Effector CD4-positive, alpha-beta T cell (primary cell): Measurements from ENCODE around the gene FILIP1. TPM values are rescaled to one million over a fixed set of nuclear protein-coding genes. Genes with fewer than 3 reads are reported as not detected.

Experiments
- DNase-seq: peaks from one replicate; pipeline ENCODE4 v3.0.0-alpha.2; 2020
- total RNA-seq: gene quantifications from one replicate; lab custom pipeline; 2026; lab: John Stamatoyannopoulos, UW

FILIP1 gene, protein sequence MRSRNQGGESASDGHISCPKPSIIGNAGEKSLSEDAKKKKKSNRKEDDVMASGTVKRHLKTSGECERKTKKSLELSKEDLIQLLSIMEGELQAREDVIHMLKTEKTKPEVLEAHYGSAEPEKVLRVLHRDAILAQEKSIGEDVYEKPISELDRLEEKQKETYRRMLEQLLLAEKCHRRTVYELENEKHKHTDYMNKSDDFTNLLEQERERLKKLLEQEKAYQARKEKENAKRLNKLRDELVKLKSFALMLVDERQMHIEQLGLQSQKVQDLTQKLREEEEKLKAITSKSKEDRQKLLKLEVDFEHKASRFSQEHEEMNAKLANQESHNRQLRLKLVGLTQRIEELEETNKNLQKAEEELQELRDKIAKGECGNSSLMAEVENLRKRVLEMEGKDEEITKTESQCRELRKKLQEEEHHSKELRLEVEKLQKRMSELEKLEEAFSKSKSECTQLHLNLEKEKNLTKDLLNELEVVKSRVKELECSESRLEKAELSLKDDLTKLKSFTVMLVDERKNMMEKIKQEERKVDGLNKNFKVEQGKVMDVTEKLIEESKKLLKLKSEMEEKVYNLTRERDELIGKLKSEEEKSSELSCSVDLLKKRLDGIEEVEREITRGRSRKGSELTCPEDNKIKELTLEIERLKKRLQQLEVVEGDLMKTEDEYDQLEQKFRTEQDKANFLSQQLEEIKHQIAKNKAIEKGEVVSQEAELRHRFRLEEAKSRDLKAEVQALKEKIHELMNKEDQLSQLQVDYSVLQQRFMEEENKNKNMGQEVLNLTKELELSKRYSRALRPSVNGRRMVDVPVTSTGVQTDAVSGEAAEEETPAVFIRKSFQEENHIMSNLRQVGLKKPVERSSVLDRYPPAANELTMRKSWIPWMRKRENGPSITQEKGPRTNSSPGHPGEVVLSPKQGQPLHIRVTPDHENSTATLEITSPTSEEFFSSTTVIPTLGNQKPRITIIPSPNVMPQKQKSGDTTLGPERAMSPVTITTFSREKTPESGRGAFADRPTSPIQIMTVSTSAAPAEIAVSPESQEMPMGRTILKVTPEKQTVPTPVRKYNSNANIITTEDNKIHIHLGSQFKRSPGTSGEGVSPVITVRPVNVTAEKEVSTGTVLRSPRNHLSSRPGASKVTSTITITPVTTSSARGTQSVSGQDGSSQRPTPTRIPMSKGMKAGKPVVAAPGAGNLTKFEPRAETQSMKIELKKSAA (N-terminal part only)
- total RNA-seq, result not detected

GRCh38 chr6:75493400-75494064 lies at the start of gene FILIP1:
Gene FILIP1 (minus strand): TSS chr6:75493800. CDS start chr6:75414972, 78,828 bp downstream.
- DNase-seq, result no peak

- no peak for DNase-seq
Measured at GRCh38 chr6:75543311-75543710, 49.7 kb upstream of the FILIP1 start.

DNA sequence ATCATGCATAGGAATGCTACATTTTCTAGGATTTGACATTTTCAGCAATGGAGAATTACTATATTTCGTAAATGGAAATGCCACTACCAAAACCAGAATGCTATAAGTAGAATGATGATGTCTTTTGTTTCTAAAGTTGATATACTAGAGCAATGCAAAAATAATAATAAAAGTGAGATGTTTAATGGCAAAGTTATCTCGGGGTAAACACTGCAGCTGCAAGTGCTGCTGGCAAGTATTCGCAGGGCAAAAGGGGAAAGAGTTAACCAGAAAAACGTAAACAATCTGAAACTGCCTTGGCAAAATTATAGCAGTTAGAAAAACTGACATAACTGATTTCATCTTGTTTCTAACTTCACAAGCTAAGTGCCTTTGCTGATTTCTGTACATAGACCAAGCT lies 45.5 kb upstream of the FILIP1 start:
- no peak for DNase-seq

GRCh38 chr6:75532521-75532920 lies 38.9 kb upstream of the FILIP1 start:
- DNase-seq, result no peak

GRCh38 chr6:75531174-75531573 lies 37.6 kb upstream of the FILIP1 start:
- DNase-seq, result no peak

- DNase-seq, result no peak
Measured at GRCh38 chr6:75530696-75531095, 37.1 kb upstream of the FILIP1 start.

- DNase-seq, result no peak
Measured at GRCh38 chr6:75528423-75528822, 34.8 kb upstream of the FILIP1 start.

- peak; percentile 35 for DNase-seq
Measured at GRCh38 chr6:75526502-75527127, 33.0 kb upstream of the FILIP1 start.

GRCh38 chr6:75525682-75526081 lies 32.1 kb upstream of the FILIP1 start:
- no peak for DNase-seq

- no peak for DNase-seq
Measured at GRCh38 chr6:75524322-75524972, 30.8 kb upstream of the FILIP1 start.

GRCh38 chr6:75516757-75517156 lies 23.2 kb upstream of the FILIP1 start:
- DNase-seq, result no peak

DNA sequence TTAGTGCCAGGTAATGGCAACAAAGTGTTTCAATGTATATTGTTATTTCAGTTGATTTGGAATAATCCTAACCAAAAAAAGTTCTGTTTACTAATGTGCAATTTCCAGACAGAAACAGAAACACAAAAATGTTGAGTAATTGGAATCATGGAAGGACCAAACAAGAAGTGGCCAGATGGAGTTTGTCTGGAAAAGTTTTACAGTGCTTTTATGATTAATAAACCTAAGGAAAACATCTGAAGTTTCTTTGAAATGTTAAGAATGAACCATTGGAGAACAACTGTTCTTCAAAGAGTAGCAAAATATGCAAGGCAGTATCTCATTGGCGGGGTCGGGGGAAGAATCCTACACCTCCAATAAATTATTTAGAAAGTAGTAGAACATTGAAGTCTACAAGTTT lies 19.0 kb upstream of the FILIP1 start:
- no peak for DNase-seq

GRCh38 chr6:75505424-75505823 lies 11.8 kb upstream of the FILIP1 start:
- no peak for DNase-seq

DNA sequence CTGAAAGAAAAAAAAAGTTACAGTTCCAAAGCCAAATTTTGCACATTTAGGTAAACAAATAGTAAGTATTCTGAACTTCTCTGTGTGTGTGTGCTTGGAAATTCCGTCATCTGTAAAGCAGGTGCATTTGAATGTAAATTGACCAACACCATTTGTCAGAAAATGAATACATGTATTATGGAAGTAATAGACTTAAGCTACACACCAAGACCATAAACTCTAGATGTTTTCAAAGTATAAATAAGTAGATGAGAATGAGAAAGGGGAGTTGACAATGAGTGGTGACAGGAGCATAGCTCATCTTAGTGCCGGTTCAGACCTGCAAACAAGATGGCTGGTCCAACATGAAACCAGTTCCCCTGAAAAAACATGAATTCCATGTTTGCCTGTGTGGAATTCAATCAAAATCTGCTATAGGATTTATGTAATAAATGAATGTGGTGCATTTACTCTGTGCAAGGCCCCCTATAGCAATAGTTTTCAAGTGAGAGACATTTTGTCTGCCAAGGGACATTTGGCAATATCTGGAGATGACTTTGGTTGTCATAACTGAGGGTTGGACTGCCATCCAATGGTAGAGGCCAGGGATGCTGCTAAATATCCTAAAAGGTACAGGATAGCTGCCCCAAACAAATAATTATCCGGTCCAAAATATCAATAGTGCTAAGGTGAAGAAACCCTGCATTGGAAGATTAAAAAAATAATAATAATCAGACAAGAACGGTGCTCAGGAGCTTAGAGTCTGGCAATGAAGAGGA lies 11.0 kb upstream of the FILIP1 start:
- no peak for DNase-seq

- DNase-seq, result no peak
Measured at GRCh38 chr6:75503291-75503690, 9.7 kb upstream of the FILIP1 start.

GRCh38 chr6:75502884-75503283 lies 9.3 kb upstream of the FILIP1 start:
- no peak for DNase-seq

GRCh38 chr6:75501756-75502155 lies 8.2 kb upstream of the FILIP1 start:
- no peak for DNase-seq

GRCh38 chr6:75499640-75500039 lies 6.0 kb upstream of the FILIP1 start:
- no peak for DNase-seq

- no peak for DNase-seq
Measured at GRCh38 chr6:75498862-75499261, 5.3 kb upstream of the FILIP1 start.

DNA sequence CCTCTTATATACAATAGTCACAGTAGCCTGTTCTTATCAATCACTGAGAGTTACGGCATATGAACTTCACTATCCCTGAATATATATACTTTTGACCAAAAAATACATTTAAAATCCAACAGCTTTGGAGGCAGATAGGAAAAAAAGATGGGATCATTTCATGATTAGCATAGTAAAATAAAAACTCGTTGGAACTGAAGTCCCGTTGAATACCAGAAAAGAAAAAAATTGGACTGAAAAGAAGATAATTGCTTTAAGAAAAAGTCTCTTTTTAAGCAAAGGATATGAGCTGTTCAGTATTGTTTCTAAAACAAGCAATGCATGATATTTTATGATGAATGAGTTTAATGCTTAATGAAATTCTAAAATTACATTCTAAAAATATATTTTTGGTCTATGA lies 4.4 kb upstream of the FILIP1 start:
- DNase-seq, result no peak

- no peak for DNase-seq
Measured at GRCh38 chr6:75495011-75495410, 1.4 kb upstream of the FILIP1 start.
